GM20000 (cell line): ENCODE measurements around the gene KLHL8.
"Not testable (repeated sequence)": the region's sequence is repeated elsewhere in the genome, so short reads cannot be mapped to it uniquely, and the experiment has no call there.

Source experiments
- DNase-seq: peaks from one replicate; pipeline ENCODE4 v3.0.0; 2012; ENCODE audit warnings: low spot score
- TF ChIP-seq, protein P1 (sequence below): IDR thresholded peaks from 2 replicates; pipeline ENCODE4 v1.5.1; 2012; ENCODE audit warnings: mild to moderate bottlenecking, control low read depth; ENCODE audit errors: extremely low read depth, missing control alignments

The KLHL8 gene

DNA sequence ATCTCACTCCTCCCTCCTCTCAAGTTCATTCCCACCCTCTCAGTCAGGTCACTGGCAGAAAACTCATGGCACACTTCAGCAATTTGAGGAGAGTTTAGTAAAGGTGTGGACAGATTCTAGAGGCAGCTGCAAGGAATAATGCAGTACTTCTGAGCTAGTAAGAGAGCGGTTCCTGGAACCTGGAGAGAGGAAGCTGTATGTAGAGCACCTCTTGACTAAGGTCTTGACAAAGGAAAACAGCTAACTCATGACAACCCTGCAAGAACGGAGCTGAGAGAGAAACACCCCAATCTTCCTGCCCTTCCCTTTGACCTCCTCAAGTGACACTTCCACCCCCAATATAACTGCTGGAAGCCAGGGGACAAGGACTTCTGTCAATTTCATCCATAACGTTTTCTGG is 9.6 kb upstream of the KLHL8 start:
- DNase-seq: no peak
- TF ChIP-seq, protein P1, sequence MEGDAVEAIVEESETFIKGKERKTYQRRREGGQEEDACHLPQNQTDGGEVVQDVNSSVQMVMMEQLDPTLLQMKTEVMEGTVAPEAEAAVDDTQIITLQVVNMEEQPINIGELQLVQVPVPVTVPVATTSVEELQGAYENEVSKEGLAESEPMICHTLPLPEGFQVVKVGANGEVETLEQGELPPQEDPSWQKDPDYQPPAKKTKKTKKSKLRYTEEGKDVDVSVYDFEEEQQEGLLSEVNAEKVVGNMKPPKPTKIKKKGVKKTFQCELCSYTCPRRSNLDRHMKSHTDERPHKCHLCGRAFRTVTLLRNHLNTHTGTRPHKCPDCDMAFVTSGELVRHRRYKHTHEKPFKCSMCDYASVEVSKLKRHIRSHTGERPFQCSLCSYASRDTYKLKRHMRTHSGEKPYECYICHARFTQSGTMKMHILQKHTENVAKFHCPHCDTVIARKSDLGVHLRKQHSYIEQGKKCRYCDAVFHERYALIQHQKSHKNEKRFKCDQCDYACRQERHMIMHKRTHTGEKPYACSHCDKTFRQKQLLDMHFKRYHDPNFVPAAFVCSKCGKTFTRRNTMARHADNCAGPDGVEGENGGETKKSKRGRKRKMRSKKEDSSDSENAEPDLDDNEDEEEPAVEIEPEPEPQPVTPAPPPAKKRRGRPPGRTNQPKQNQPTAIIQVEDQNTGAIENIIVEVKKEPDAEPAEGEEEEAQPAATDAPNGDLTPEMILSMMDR: no peak

DNA sequence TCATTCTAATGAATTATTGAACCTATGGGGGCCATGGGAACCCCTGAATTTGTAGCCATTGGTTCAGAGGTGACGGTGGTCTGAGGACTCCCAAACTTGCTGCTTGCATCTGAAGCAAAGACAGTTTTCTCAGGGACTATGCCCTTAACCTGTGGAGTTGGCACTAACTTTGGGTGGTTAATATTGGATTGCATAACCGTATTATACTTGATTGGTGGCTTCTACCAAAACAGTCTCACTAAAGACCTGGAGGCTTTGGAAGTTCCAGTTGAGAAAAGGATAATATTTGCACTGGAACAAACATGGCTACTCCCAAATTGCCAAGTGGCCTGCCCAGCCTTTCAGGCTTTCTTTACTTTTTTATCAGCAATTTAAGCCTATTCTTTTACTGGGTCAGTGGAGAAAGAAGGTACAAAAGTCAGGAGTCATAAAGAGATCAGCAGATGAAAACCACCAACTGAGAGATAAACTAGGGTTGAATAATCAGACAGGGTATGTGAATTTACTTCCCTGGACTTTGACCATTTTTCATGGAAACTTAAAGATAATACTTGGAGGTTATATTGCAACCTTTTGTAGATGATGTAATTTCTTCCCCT is 7.9 kb upstream of the KLHL8 start:
- DNase-seq: no peak
- TF ChIP-seq, protein P1: no peak

DNA sequence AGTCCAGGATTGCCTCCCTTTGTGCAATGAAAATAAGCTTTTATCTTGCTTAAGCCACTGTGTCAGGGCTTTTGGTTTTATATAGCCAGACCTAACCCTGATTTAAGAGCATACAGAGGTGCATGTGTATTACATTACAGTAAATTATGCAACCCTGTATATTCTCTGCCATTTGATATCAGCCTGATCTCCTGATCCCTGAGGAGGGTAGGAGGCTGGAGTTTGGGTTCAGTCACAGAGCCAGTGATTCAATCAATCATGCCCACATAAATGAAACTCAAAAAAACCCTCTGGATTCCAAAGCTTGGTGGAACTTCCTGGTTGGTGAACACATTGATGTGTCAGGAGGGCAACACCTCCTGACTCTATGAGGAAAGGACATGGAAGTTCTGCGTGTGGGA is 7.3 kb upstream of the KLHL8 start:
- TF ChIP-seq, protein P1: no peak
- no peak for DNase-seq

DNA sequence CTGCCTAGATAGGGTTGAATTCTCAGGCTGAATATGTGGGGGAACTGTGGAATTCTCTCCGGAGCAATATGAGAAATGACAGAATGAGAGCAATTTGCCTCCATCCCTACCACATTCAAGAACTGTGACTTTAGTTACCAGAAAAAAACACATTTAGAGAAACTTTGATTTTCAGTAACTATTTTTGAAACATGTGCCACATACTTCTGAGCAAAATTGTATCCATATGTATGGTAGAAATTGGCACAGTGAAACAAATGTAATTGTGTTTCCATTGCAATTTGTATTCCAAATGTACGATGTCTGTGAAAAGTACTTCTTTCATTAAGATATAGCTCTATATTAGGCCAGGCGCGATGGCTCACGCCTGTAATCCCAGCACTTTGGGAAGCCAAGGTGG is 5.5 kb upstream of the KLHL8 start:
- TF ChIP-seq, protein P1: no peak
- no peak for DNase-seq

DNA sequence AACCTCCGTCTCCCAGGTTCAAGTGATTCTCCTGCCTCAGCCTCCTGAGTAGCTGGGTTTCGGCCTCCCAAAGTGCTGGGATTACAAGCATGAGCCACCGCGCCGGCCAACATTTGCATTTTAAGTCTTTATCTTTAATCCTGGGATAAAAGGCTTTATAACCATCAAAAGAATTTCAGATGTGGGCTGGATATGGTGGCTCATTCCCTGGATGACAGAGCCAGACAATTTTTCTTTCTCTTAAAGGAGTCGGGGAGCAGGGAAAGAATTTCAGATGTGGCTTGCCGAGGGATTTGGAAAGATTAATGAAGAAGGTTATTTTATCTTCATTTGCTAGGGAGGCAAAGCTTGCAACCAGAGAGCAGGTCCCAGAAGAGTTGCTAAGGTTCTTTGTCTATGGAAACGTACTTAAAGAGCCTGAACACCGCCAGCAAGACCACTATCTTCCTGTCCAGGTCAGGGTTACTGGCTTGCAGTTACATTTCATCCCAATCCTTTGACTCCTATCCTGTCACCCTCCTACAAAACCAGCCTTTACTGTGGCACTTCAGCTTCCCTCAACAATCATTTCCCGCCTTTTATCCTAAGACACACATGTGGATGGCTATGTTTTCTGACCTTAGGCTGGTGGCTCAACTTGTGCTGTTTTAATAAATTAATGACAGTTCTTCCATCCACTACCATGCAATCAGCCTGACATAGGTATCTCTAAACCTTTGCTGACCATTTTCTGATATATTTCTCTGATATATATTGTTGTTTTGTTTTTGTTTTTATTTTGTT is 3.9 kb upstream of the KLHL8 start:
- TF ChIP-seq, protein P1: no peak
- DNase-seq: no peak

DNA sequence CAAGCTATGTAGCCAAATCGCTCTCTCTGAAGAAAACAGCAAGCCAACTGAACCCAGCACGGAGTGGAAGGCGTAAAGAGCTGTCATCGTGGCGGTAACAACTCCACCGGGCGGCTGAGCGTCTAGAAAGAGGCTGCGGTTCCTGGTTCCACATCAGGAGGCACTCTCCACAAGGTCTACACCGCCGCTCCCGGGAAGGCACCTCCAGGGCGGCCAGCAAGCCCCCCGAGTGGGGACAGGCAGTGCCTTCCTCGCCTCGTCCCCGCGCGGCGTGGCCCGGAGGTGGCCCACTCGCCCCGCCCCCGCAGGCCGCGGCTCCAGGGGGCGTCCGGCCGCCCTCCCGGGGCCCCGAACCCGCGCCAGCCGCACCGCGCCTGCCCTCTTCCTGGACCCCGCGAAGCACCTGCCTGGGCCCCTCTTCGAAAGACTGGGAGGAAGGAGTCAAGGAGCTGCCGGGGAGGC is 755 bp downstream of the KLHL8 start:
- TF ChIP-seq, protein P1: no peak
- peak; percentile 62 for DNase-seq

DNA sequence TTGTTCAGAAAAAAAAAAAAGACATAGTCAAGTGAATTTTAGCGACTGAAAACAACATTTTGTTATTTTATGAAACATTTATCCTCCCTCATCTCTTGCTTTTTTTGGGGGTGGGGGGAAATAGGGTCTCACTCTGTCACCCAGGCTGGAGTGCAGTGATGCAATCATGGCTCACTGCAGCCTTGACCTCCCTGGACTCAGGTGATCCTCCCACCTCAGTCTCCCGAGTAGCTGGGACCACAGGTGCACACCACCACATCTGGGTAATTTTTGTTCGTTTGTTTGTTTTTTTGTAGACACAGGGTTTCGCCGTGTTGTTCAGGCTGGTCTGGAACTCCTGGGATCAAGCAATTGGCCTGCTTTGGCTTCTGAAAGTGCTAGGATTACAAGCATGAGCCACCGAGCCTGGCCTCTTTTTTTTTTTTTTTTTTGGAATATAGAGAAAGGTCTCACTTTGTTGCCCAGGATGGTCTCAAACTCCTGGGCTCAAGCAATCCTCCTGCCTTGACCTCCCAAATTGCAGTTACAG is 3.1 kb downstream of the KLHL8 start:
- DNase-seq: not testable (repeated sequence)

DNA sequence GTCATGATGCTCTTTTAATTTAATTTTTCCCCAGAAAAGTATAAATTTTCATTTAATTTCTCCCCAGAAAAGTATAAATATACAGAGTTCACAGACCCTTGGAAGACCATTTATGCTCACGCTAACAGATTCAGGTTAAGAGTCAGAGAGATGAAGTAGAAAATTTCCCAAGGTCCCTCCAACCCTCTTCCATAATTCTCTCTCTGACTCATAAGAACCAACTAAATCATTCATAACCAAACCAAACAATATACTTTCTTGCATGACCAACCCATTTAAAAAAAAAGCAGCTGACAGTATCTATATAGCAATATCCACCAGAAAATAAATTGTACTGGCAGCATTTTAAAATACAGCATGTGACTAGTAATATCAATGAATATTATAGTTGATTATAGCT is 3.9 kb downstream of the KLHL8 start:
- no peak for DNase-seq
- TF ChIP-seq, protein P1: no peak
